Measurements from ENCODE around the gene CEP120.

GRCh38 chr5:123360910-123361309, 62.3 kb downstream of the CEP120 start:
- TF ChIP-seq, protein P1, sequence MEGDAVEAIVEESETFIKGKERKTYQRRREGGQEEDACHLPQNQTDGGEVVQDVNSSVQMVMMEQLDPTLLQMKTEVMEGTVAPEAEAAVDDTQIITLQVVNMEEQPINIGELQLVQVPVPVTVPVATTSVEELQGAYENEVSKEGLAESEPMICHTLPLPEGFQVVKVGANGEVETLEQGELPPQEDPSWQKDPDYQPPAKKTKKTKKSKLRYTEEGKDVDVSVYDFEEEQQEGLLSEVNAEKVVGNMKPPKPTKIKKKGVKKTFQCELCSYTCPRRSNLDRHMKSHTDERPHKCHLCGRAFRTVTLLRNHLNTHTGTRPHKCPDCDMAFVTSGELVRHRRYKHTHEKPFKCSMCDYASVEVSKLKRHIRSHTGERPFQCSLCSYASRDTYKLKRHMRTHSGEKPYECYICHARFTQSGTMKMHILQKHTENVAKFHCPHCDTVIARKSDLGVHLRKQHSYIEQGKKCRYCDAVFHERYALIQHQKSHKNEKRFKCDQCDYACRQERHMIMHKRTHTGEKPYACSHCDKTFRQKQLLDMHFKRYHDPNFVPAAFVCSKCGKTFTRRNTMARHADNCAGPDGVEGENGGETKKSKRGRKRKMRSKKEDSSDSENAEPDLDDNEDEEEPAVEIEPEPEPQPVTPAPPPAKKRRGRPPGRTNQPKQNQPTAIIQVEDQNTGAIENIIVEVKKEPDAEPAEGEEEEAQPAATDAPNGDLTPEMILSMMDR (conservative IDR thresholded peaks at IDR 0.05; ENCODE audit: low read length) = no peak
- no peak for TF ChIP-seq EZH2phosphoT487 (IDR thresholded peaks at IDR 0.05; ENCODE audit: borderline replicate concordance)
